Lung (tissue), 12 donors: ENCODE data around the gene TMEM238L. TPM values are rescaled to one million over a fixed set of nuclear protein-coding genes. Genes with fewer than 3 reads are reported as not detected.

Experiments used
- ATAC-seq: fragments of 200-7000 bp; cut with Tn5 transposase; one replicate; pipeline ENCODE4 v1.9.1; 2020; ENCODE audit warnings: moderate number of reproducible peaks; ENCODE audit not compliant: insufficient read depth, low FRiP score
- DNase-seq, 3 donors: peaks; one replicate each; pipeline ENCODE4 v3.0.0-alpha.2; 2013 to 2017
- H3K27ac ChIP-seq, 2 donors: one replicate each; pipeline ENCODE4 v1.5.1; 2013; ENCODE audit warnings: mild to moderate bottlenecking in 2 of 2, moderate library complexity in 2 of 2, control low read depth in 1 of 2, inconsistent platforms in 1 of 2, low read depth in 1 of 2, low read length in 1 of 2
- H3K27me3 ChIP-seq, 3 donors: one replicate each; pipeline ENCODE4 v1.5.1; 2013; ENCODE audit warnings: low read length in 2 of 3; ENCODE audit not compliant: control insufficient read depth in 3 of 3, insufficient read depth in 3 of 3
- H3K36me3 ChIP-seq, 4 donors: one replicate each; pipeline ENCODE4 v1.5.1; 2013; ENCODE audit warnings: low read length in 4 of 4, mild to moderate bottlenecking in 1 of 4, moderate library complexity in 1 of 4; ENCODE audit not compliant: control insufficient read depth in 4 of 4, insufficient read depth in 4 of 4
- H3K4me1 ChIP-seq, 5 donors: one replicate each; pipeline ENCODE4 v1.5.1; 2013; ENCODE audit warnings: low read length in 5 of 5, mild to moderate bottlenecking in 2 of 5, moderate library complexity in 1 of 5; ENCODE audit not compliant: control insufficient read depth in 5 of 5, insufficient read depth in 5 of 5
- H3K4me3 ChIP-seq: one replicate; pipeline ENCODE4 v1.5.1; 2013; ENCODE audit warnings: mild to moderate bottlenecking, control low read depth, moderate library complexity
- H3K9ac ChIP-seq, 2 donors: one replicate each; pipeline ENCODE4 v1.5.1; 2013; ENCODE audit warnings: low read length in 2 of 2, control low read depth in 1 of 2; ENCODE audit not compliant: insufficient read depth in 1 of 2
- H3K9me3 ChIP-seq, 4 donors: one replicate each; pipeline ENCODE4 v1.5.1; 2013; ENCODE audit warnings: low read length in 3 of 4, mild to moderate bottlenecking in 1 of 4, moderate library complexity in 1 of 4; ENCODE audit not compliant: control insufficient read depth in 4 of 4, insufficient read depth in 3 of 4
- CTCF ChIP-seq: IDR thresholded peaks from 2 replicates; pipeline ENCODE4 v1.5.1; 2012; ENCODE audit warnings: mild to moderate bottlenecking; ENCODE audit errors: control extremely low read depth, extremely low read depth
- WGBS, 2 donors: extraction: QIAGEN DNeasy Blood & Tissue Kit; methylation state at CpG; one replicate each; pipeline ENCODE4 v1.1.7; 2013; 5-methylcytosine and 5-hydroxymethylcytosine counted together
- polyA plus RNA-seq, 2 donors: library from polyadenylated mRNA; stranded (reverse); fragments of 200-250 nt; gene quantifications; one replicate each; pipeline ENCODE4 v1.2.1, GENCODE V29; 2013
- total RNA-seq, 2 donors: library from RNA; depleted of rRNA in 1 of 2; stranded (reverse); fragments of >200 nt in 1 of 2; gene quantifications; one replicate each; pipeline ENCODE4 v1.2.1, GENCODE V29; 2014 to 2021
- donor health status: control.
- donor health status: control.
- donor health status: Bipolar disorder and iron deficiency.
- donor health status: healthy.
- donor health status: DM: yes; HTN: yes; CAD: no.

The TMEM238L gene
- total and polyA plus RNA-seq, 4 donors, result 0.05 TPM; not detected in 3

GRCh38 chr17:10827898-10828552, 24.1 kb upstream of the TMEM238L start:
- no peak overlapping the region for H3K9ac ChIP-seq
- WGBS, 2 donors, result 51 to 77% methylated on average over 5 of the region's 5 CpGs
- no peak for ATAC-seq

GRCh38 chr17:10824874-10825273, 21.0 kb upstream of the TMEM238L start:
- Histone ChIP-seq H3K27ac (no peak overlapping the region), H3K36me3 (no peaks in the 10 kb centered on the region), H3K4me3 (no peak overlapping the region), H3K27me3 (no peaks in the 10 kb centered on the region), H3K4me1 (no peaks in the 10 kb centered on the region), H3K9me3 (peaks cover 0 to 6% (median 0%) of the 10 kb centered on the region in 4 donors), H3K9ac (no peak overlapping the region)
- no peak for TF ChIP-seq CTCF
- ATAC-seq, result no peak
- no peak for DNase-seq
- 86 to 91% methylated on average over 7 of the region's 7 CpGs for WGBS, 2 donors

More at GRCh38 chr17:10827898-10828552, 24.1 kb upstream of the TMEM238L start:
- H3K4me3 ChIP-seq, result no peak overlapping the region
- H3K36me3 ChIP-seq, result no peaks in the 10 kb centered on the region
- no peak for TF ChIP-seq CTCF
- peaks cover 0 to 6% (median 0%) of the 10 kb centered on the region in 4 donors for H3K9me3 ChIP-seq
- no peaks in the 10 kb centered on the region for H3K4me1 ChIP-seq
- DNase-seq, result no peak
- no peak overlapping the region for H3K27ac ChIP-seq
- H3K27me3 ChIP-seq, result no peaks in the 10 kb centered on the region

- DNase-seq (no peak), ATAC-seq (no peak)
- Histone ChIP-seq H3K27me3 (no peaks in the 10 kb centered on the region), H3K27ac (no peak overlapping the region), H3K36me3 (no peaks in the 10 kb centered on the region), H3K4me3 (no peak overlapping the region), H3K9me3 (peaks cover 0 to 6% (median 0%) of the 10 kb centered on the region in 4 donors), H3K9ac (no peak overlapping the region), H3K4me1 (no peaks in the 10 kb centered on the region)
- no peak for TF ChIP-seq CTCF
Measured at GRCh38 chr17:10821770-10822169, 17.9 kb upstream of the TMEM238L start.

- no peaks in the 10 kb centered on the region for H3K27me3 ChIP-seq
- no peak overlapping the region for H3K9ac ChIP-seq
- no peak overlapping the region for H3K4me3 ChIP-seq
- no peak overlapping the region for H3K27ac ChIP-seq
- no peaks in the 10 kb centered on the region for H3K36me3 ChIP-seq
- WGBS, 2 donors, result 40 to 54% methylated on average over 4 of the region's 4 CpGs
- no peak for TF ChIP-seq CTCF
- DNase-seq (peak; percentile 16 to 50 (median 32)), ATAC-seq (no peak)
- peaks cover 0 to 6% (median 0%) of the 10 kb centered on the region in 4 donors for H3K9me3 ChIP-seq
- H3K4me1 ChIP-seq, result no peaks in the 10 kb centered on the region
Measured at GRCh38 chr17:10821054-10821453, 17.2 kb upstream of the TMEM238L start.
